Left ventricle myocardium inferior (tissue), 1 donor: ENCODE measurements around the gene ALKBH5. TPM values are rescaled to one million over a fixed set of nuclear protein-coding genes. Genes with fewer than 3 reads are reported as not detected.

Source experiments
- DNase-seq: peaks from one replicate; pipeline ENCODE4 v3.0.0-alpha.2; 2020
- H3K27ac ChIP-seq: fragments of 200-600 bp; replicated peaks from 2 replicates; pipeline ENCODE4 v1.8.0; 2021
- H3K27me3 ChIP-seq: fragments of 200-600 bp; 2 replicates; pipeline ENCODE4 v1.8.0; 2021; ENCODE audit warnings: low read depth
- H3K36me3 ChIP-seq: fragments of 200-600 bp; 2 replicates; pipeline ENCODE4 v1.8.0; 2021
- H3K4me1 ChIP-seq: fragments of 200-600 bp; 2 replicates; pipeline ENCODE4 v1.8.0; 2021
- H3K4me3 ChIP-seq: fragments of 200-600 bp; 2 replicates; pipeline ENCODE4 v1.8.0; 2021; ENCODE audit warnings: mild to moderate bottlenecking, moderate library complexity
- H3K9me3 ChIP-seq: fragments of 200-600 bp; replicated peaks from 2 replicates; pipeline ENCODE4 v1.8.0; 2021
- intact Hi-C: fragments of 100-400 bp; cut with micrococcal nuclease; formaldehyde crosslinking; loops from one replicate; pipeline ENCODE4 v1.11.0; 2022
- total RNA-seq: library from RNA; stranded (reverse); fragmentation: NEBNext Ultra II Directional; extraction: Animal tissue kit (Norgen Biotek cat#: 25700); gene quantifications from one replicate; pipeline ENCODE4 v1.2.1, GENCODE V29; 2021
- TF ChIP-seq, protein P1 (sequence below): fragments of 200-600 bp; IDR thresholded peaks from 2 replicates; pipeline ENCODE4 v1.8.0; 2021; ENCODE audit warnings: antibody characterized with exemption, mild to moderate bottlenecking, borderline replicate concordance
- donor health status: DM: no; HTN: yes; CAD: no; lungs with severe emphysema.

ALKBH5 gene
- total RNA-seq, 1 donor from 2014 or later: 179 TPM

DNA sequence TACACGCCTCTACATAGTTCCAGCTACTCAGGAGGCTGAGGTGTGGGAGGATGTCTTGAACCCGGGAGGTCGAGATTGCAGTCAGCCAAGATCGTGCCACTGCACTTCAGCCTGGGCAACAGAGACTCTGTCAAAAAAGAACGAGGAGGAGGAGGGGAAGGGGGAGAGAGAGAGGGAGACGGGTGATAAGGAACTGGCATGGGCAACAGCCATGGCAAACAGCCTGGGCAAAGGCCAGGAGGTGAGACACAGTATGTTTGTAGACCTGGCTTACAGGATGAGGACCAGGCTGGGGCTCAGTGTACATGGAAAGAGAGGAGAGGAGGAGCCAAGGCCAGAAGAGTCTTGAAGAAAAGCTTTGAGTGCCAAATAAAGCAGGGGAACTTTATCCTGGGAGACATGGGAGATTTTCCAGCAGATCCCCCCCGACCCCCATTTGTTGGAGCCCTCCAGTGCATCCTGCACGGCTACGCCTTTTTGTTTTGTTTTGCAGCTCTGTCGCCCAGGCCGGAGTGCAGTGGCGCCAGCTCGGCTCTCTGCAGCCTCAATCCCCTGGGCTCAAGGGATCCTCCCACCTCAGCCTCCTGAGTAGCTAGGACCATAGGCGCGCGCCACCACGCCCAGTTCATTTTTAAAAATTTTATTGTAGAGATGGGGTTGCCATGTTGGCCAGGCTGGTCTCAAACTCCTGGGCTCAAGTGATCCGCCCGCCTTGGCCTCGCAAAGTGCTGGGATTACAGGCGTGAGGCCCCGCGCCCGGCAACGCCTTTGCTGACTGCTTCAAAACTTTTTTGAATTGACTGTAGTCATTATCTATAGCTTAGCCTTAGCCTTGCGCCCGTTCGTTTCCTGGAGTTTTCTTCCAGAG lies 1.3 kb upstream of the ALKBH5 start:
- TF ChIP-seq, protein P1, sequence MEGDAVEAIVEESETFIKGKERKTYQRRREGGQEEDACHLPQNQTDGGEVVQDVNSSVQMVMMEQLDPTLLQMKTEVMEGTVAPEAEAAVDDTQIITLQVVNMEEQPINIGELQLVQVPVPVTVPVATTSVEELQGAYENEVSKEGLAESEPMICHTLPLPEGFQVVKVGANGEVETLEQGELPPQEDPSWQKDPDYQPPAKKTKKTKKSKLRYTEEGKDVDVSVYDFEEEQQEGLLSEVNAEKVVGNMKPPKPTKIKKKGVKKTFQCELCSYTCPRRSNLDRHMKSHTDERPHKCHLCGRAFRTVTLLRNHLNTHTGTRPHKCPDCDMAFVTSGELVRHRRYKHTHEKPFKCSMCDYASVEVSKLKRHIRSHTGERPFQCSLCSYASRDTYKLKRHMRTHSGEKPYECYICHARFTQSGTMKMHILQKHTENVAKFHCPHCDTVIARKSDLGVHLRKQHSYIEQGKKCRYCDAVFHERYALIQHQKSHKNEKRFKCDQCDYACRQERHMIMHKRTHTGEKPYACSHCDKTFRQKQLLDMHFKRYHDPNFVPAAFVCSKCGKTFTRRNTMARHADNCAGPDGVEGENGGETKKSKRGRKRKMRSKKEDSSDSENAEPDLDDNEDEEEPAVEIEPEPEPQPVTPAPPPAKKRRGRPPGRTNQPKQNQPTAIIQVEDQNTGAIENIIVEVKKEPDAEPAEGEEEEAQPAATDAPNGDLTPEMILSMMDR: no peak
- peak; percentile 49 for DNase-seq
- Histone ChIP-seq H3K4me1 (peaks cover 55% of the 10 kb centered on the region), H3K9me3 (no peaks in the 10 kb centered on the region), H3K27ac (peak overlapping the region; percentile 100), H3K4me3 (peak overlapping the region; percentile 94), H3K27me3 (no peaks in the 10 kb centered on the region), H3K36me3 (no peaks in the 10 kb centered on the region)
- intact Hi-C loops: no loop called here

DNA sequence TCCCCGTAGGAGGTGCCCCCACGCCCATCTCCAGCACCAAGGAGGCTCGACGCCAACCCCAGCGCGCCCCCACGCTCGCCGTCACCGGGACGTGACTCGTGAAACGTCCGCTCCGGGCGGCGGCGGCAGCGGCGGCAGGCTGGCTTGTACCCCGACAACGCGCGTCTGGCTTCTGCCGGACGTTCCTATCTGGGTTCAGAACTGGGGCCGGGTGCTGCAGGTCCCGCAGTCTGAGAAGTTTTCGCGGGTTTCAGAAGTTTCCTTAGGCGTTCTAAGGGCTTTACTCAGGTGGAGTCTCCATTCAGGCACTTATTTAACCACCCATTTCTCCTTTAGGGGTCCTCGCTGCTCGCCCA lies 672 bp upstream of the ALKBH5 start:
- intact Hi-C loops: no loop called here
- TF ChIP-seq, protein P1: no peak
- H3K36me3 ChIP-seq: no peaks in the 10 kb centered on the region
- no peaks in the 10 kb centered on the region for H3K27me3 ChIP-seq
- H3K4me1 ChIP-seq: peaks cover 61% of the 10 kb centered on the region
- DNase-seq: peak; percentile 91
- peak overlapping the region; percentile 100 for H3K27ac ChIP-seq
- H3K4me3 ChIP-seq: peak overlapping the region; percentile 94
- H3K9me3 ChIP-seq: no peaks in the 10 kb centered on the region

DNA sequence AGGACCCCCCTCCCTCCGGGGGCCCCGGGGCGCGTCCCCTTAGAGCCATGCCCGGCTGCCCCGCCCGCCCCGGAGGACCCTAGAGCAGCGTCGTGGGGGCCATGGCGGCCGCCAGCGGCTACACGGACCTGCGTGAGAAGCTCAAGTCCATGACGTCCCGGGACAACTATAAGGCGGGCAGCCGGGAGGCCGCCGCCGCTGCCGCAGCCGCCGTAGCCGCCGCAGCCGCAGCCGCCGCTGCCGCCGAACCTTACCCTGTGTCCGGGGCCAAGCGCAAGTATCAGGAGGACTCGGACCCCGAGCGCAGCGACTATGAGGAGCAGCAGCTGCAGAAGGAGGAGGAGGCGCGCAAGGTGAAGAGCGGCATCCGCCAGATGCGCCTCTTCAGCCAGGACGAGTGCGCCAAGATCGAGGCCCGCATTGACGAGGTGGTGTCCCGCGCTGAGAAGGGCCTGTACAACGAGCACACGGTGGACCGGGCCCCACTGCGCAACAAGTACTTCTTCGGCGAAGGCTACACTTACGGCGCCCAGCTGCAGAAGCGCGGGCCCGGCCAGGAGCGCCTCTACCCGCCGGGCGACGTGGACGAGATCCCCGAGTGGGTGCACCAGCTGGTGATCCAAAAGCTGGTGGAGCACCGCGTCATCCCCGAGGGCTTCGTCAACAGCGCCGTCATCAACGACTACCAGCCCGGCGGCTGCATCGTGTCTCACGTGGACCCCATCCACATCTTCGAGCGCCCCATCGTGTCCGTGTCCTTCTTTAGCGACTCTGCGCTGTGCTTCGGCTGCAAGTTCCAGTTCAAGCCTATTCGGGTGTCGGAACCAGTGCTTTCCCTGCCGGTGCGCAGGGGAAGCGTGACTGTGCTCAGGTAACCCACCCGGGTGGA lies 759 bp downstream of the ALKBH5 start:
- peaks cover 75% of the 10 kb centered on the region for H3K4me1 ChIP-seq
- H3K4me3 ChIP-seq: peak overlapping the region; percentile 94
- no peaks in the 10 kb centered on the region for H3K9me3 ChIP-seq
- H3K27ac ChIP-seq: peak overlapping the region; percentile 100
- intact Hi-C loops: no loop called here
- no peaks in the 10 kb centered on the region for H3K36me3 ChIP-seq
- peak; percentile 45 for DNase-seq
- H3K27me3 ChIP-seq: no peaks in the 10 kb centered on the region
- TF ChIP-seq, protein P1: no peak

DNA sequence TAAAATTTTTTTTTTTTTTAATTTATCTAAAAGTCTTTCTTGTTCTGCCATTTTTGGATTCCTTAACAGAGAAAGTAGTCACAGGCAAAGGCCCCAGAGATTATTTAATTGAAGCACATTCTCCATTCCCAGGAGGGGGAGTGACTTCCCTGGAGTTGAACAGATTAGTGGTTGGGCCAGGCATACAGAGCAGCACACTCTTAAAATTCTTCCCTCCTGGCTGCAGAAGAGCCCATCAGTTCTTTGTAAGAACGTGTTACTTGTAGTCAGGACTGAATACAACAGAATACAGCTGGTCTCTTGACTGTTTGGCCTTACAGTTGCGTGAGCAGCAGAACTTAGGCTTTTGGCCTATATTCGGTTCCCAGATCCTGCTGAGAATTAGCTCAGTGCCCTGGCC lies 1.8 kb downstream of the ALKBH5 start:
- Histone ChIP-seq H3K4me1 (peaks cover 86% of the 10 kb centered on the region), H3K36me3 (no peaks in the 10 kb centered on the region), H3K27ac (peak overlapping the region; percentile 100), H3K27me3 (no peaks in the 10 kb centered on the region), H3K4me3 (peak overlapping the region; percentile 94), H3K9me3 (no peaks in the 10 kb centered on the region)
- intact Hi-C loops: no loop called here
- no peak for DNase-seq
- TF ChIP-seq, protein P1: no peak

DNA sequence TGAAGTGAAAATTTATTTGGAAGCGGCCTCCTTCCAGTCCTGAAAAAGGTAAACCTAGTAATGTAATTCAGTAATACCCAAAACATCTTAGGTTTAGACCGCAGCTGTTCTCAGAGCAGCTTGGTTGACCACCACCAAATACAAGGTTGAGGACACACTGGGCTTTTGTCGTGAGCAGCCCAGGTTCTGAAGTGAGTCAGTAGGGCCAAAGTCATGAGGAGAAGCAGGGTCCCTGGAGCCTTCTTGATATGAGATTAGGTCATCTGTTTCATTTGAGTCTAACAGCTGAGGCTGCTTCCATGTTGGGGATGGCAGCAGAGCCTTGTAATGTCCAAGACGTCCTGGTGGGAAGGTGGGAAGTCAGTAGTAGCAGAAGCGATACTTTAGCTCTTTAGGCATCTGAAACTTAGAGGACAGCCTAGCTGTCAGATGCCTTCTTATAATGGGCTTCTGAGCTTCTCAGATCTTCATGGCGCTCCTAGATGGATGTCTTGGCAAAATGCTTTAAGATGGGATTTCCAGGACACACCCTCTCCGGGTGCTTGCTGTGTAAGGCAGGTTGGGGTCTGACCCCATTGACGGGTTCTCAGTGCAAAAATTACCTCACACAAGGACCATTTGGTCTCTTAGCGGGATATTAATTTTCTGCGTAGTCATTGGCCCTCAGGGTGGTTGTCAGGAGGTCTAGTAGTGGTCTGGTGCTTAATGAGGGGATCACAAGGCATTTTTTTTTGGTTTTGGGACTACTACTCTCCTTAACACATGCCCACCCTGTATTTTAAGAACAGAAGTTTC lies 2.4 kb downstream of the ALKBH5 start:
- DNase-seq: no peak
- H3K4me3 ChIP-seq: peak overlapping the region; percentile 94
- H3K27me3 ChIP-seq: no peaks in the 10 kb centered on the region
- H3K4me1 ChIP-seq: peaks cover 92% of the 10 kb centered on the region
- H3K36me3 ChIP-seq: no peaks in the 10 kb centered on the region
- no peaks in the 10 kb centered on the region for H3K9me3 ChIP-seq
- TF ChIP-seq, protein P1: no peak
- H3K27ac ChIP-seq: peak overlapping the region; percentile 100
- intact Hi-C loops: no loop called here
